DOHH2 (cell line): Measurements from ENCODE around the gene GALNT3.
A peak's percentile ranks its signal among the peaks of the same experiment; 100 is the strongest.

Experiments
- H3F3A ChIP-seq: fragments of 200-600 bp; sonication (generic), shearing (Covaris generic); 2 replicates; pipeline ENCODE4 v1.6.0; 2016; ENCODE audit warnings: antibody characterized with exemption, mild to moderate bottlenecking; ENCODE audit not compliant: control insufficient read depth, insufficient read depth
- H3K27ac ChIP-seq: fragments of 200-600 bp; sonication (generic); 2 replicates; pipeline ENCODE4 v1.5.1; 2014; ENCODE audit warnings: low read depth, mild to moderate bottlenecking, low read length, moderate library complexity
- H3K27me3 ChIP-seq: fragments of 200-600 bp; sonication (generic); 2 replicates; pipeline ENCODE4 v1.6.1; 2014; ENCODE audit warnings: mild to moderate bottlenecking, low read length, mixed read lengths; ENCODE audit not compliant: control insufficient read depth
- H3K36me3 ChIP-seq: fragments of 200-600 bp; sonication (generic); 2 replicates; pipeline ENCODE4 v1.6.1; 2014; ENCODE audit warnings: mild to moderate bottlenecking, low read length, moderate library complexity, mixed read lengths; ENCODE audit not compliant: control insufficient read depth
- H3K4me1 ChIP-seq: fragments of 200-600 bp; sonication (generic); 2 replicates; pipeline ENCODE4 v1.6.1; 2014; ENCODE audit warnings: mild to moderate bottlenecking, low read length, mixed read lengths; ENCODE audit not compliant: control insufficient read depth
- H3K4me2 ChIP-seq: fragments of 200-600 bp; sonication (generic); 2 replicates; pipeline ENCODE4 v1.6.0; 2014; ENCODE audit warnings: mild to moderate bottlenecking, low read length, moderate library complexity
- H3K4me3 ChIP-seq: fragments of 200-600 bp; sonication (generic); 2 replicates; pipeline ENCODE4 v1.5.1; 2014; ENCODE audit warnings: mild to moderate bottlenecking, low read length, mixed read lengths
- H3K79me2 ChIP-seq: fragments of 200-600 bp; sonication (generic); 2 replicates; pipeline ENCODE4 v1.6.1; 2014; ENCODE audit warnings: mild to moderate bottlenecking, low read length, mixed read lengths; ENCODE audit not compliant: control insufficient read depth
- H3K9me2 ChIP-seq: fragments of 200-600 bp; sonication (generic); replicated peaks from 2 replicates; pipeline ENCODE4 v1.6.1; 2014; ENCODE audit warnings: mild to moderate bottlenecking, low read length, mixed read lengths; ENCODE audit not compliant: control insufficient read depth
- H3K9me3 ChIP-seq: fragments of 200-600 bp; sonication (generic); 2 replicates; pipeline ENCODE4 v1.6.1; 2014; ENCODE audit warnings: antibody characterized with exemption, low read length, mixed read lengths; ENCODE audit not compliant: control insufficient read depth, insufficient read depth
- H4K20me1 ChIP-seq: fragments of 200-600 bp; sonication (generic); 2 replicates; pipeline ENCODE4 v1.6.0; 2014; ENCODE audit warnings: low read depth, mild to moderate bottlenecking, antibody characterized with exemption, low read length, moderate library complexity; ENCODE audit not compliant: control insufficient read depth, insufficient read depth
- CTCF ChIP-seq: fragments of 200-600 bp; sonication (generic); IDR thresholded peaks from one replicate; pipeline ENCODE4 v1.5.1; 2014; ENCODE audit warnings: antibody characterized with exemption, mild to moderate bottlenecking, low read depth, low read length; ENCODE audit not compliant: poor library complexity, severe bottlenecking
- EZH2phosphoT487 ChIP-seq: fragments of 200-600 bp; sonication (generic); IDR thresholded peaks from 2 replicates; pipeline ENCODE4 v1.6.1; 2017; ENCODE audit warnings: borderline replicate concordance, mild to moderate bottlenecking, antibody characterized with exemption, low read length, moderate library complexity, mixed read lengths

The GALNT3 gene

GRCh38 chr2:165793779-165794535 is at the start of gene GALNT3:
Gene GALNT3, minus strand, starts transcription at chr2:165794247. Its CDS starts 23,547 bp downstream, at chr2:165770700.
- Histone ChIP-seq H4K20me1 (no peaks in the 10 kb centered on the region), H3K27ac (no peak within 1 kb of the TSS), H3K4me2 (peak within 1 kb of the TSS; percentile 73), H3K9me2 (no peaks in the 10 kb centered on the region), H3K36me3 (no peaks in the 10 kb centered on the region), H3F3A (peaks cover 5% of the 10 kb centered on the region; the same call in 1 of the 2 replicates), H3K4me1 (peaks cover 22% of the 10 kb centered on the region), H3K27me3 (peaks cover 17% of the 10 kb centered on the region), H3K9me3 (no peaks in the 10 kb centered on the region), H3K4me3 (peak within 1 kb of the TSS; percentile 74), H3K79me2 (no peaks in the 10 kb centered on the region)
- no peak for TF ChIP-seq CTCF
- TF ChIP-seq EZH2phosphoT487, result no peak

GRCh38 chr2:165843351-165843750 is 49.3 kb upstream of the GALNT3 start:
- H3K9me3 ChIP-seq, result no peaks in the 10 kb centered on the region
- H3K27me3 ChIP-seq, result no peaks in the 10 kb centered on the region
- H3K9me2 ChIP-seq, result no peaks in the 10 kb centered on the region
- no peaks in the 10 kb centered on the region for H3K36me3 ChIP-seq
- peaks cover under 1% of the 10 kb centered on the region; the same call in 1 of the 2 replicates for H3K4me1 ChIP-seq
- no peak overlapping the region for H3K4me2 ChIP-seq
- no peak overlapping the region for H3K27ac ChIP-seq
- no peaks in the 10 kb centered on the region for H4K20me1 ChIP-seq
- no peaks in the 10 kb centered on the region for H3K79me2 ChIP-seq
- no peak overlapping the region for H3K4me3 ChIP-seq
- no peak for TF ChIP-seq EZH2phosphoT487
- no peak for TF ChIP-seq CTCF
- H3F3A ChIP-seq, result no peaks in the 10 kb centered on the region

GRCh38 chr2:165840333-165840958 is 46.4 kb upstream of the GALNT3 start:
- no peak overlapping the region for H3K4me2 ChIP-seq
- H3K27ac ChIP-seq, result no peak overlapping the region
- H3K9me3 ChIP-seq, result no peaks in the 10 kb centered on the region
- H3K79me2 ChIP-seq, result no peaks in the 10 kb centered on the region
- TF ChIP-seq EZH2phosphoT487, result no peak
- no peak for TF ChIP-seq CTCF
- H3K4me1 ChIP-seq, result no peaks in the 10 kb centered on the region
- H3K4me3 ChIP-seq, result no peak overlapping the region
- H3K9me2 ChIP-seq, result no peaks in the 10 kb centered on the region
- no peaks in the 10 kb centered on the region for H3K27me3 ChIP-seq
- H3K36me3 ChIP-seq, result no peaks in the 10 kb centered on the region
- H3F3A ChIP-seq, result no peaks in the 10 kb centered on the region
- no peaks in the 10 kb centered on the region for H4K20me1 ChIP-seq
